Activated CD8-positive, alpha-beta T cell treated with anti-CD3 and anti-CD28 coated beads for 36 hours (primary cell): ENCODE data around the gene ATRIP. TPM values are rescaled to one million over a fixed set of nuclear protein-coding genes. Genes with fewer than 3 reads are reported as not detected.

ENCODE experiments used
- ATAC-seq: fragments of 200-7000 bp; cut with Tn5 transposase; one replicate; pipeline ENCODE4 v1.10.0; 2021; ENCODE audit warnings: mild to moderate bottlenecking, moderate library complexity
- CTCF ChIA-PET: fragments of 350-600 bp; sonication (Branson Sonifier 250); formaldehyde crosslinking; loops from one replicate; lab custom pipeline; 2021; ENCODE audit warnings: antibody characterized with exemption; lab: Charles Lee
- POLR2A ChIA-PET: fragments of 350-600 bp; sonication (Branson Sonifier 250); formaldehyde crosslinking; loops from one replicate; lab custom pipeline; 2021; ENCODE audit warnings: antibody characterized with exemption; lab: Charles Lee
- DNase-seq: peaks from one replicate; pipeline ENCODE4 v3.0.0-alpha.2; 2020
- H3K27ac Mint-ChIP-seq: one replicate; pipeline ENCODE4 v1.8.0; 2021; ENCODE audit warnings: mild to moderate bottlenecking, mixed read lengths
- H3K27me3 Mint-ChIP-seq: one replicate; pipeline ENCODE4 v1.8.0; 2021; ENCODE audit warnings: mixed read lengths
- H3K36me3 Mint-ChIP-seq: one replicate; pipeline ENCODE4 v1.8.0; 2021; ENCODE audit warnings: low read depth, mixed read lengths
- H3K4me1 Mint-ChIP-seq: one replicate; pipeline ENCODE4 v1.8.0; 2021; ENCODE audit warnings: low read depth, mixed read lengths
- H3K4me3 Mint-ChIP-seq: one replicate; pipeline ENCODE4 v1.8.0; 2021; ENCODE audit warnings: mild to moderate bottlenecking, moderate library complexity, mixed read lengths
- H3K9me3 Mint-ChIP-seq: one replicate; pipeline ENCODE4 v1.8.0; 2021; ENCODE audit warnings: mixed read lengths
- CTCF ChIP-seq: fragments of 200-600 bp; IDR thresholded peaks from one replicate; pipeline ENCODE4 v1.8.0; 2022; ENCODE audit warnings: antibody characterized with exemption, mild to moderate bottlenecking
- intact Hi-C: fragments of 100-400 bp; cut with micrococcal nuclease; formaldehyde crosslinking; loops from one replicate; pipeline ENCODE4 v1.10.0; 2022
- total RNA-seq, 2 experiments: library from RNA; stranded (reverse); gene quantifications; one replicate each; pipeline ENCODE4 v1.2.3, GENCODE V29; 2021

ATRIP gene
- total RNA-seq, 2 experiments from 2014 or later: 12.4 to 15.0 TPM

GRCh38 chr3:48435774-48436476 lies 10.6 kb upstream of the ATRIP start:
- H3K4me1 Mint-ChIP-seq: peaks cover 15% of the 10 kb centered on the region
- ATAC-seq: peak; percentile 38
- ChIA-PET CTCF (interaction anchor here (0.6 to 5.7 kb wide), 111 partner anchors 9 to 1005 kb away, joined by 3 to 312 read pairs (median 5); partner anchors contain the start of genes ATRIP, CAMP, CDC25A and NCKIPSD), POLR2A (interaction anchor here (0.7 to 2.0 kb wide), 14 partner anchors 10 to 228 kb away, joined by 3 to 7 read pairs (median 4); partner anchors contain the start of genes ATRIP and PFKFB4)
- peak; percentile 94 for DNase-seq
- no peak overlapping the region for H3K27ac Mint-ChIP-seq
- no peaks in the 10 kb centered on the region for H3K9me3 Mint-ChIP-seq
- H3K4me3 Mint-ChIP-seq: no peak overlapping the region
- no peaks in the 10 kb centered on the region for H3K27me3 Mint-ChIP-seq
- TF ChIP-seq CTCF: peak; percentile 98
- H3K36me3 Mint-ChIP-seq: peaks cover 24% of the 10 kb centered on the region
- intact Hi-C loops: loop anchor here (5.0 kb wide), 2 partner anchors 34 to 164 kb away; no protein-coding TSS in a partner anchor

GRCh38 chr3:48436477-48436787 lies 10.1 kb upstream of the ATRIP start:
- Mint-ChIP-seq H3K27me3 (no peaks in the 10 kb centered on the region), H3K36me3 (peaks cover 28% of the 10 kb centered on the region), H3K27ac (no peak overlapping the region), H3K4me3 (no peak overlapping the region), H3K9me3 (no peaks in the 10 kb centered on the region), H3K4me1 (peaks cover 15% of the 10 kb centered on the region)
- CTCF ChIA-PET: interaction anchor here (0.6 to 5.7 kb wide), 109 partner anchors 10 to 1006 kb away, joined by 3 to 312 read pairs (median 5); partner anchors contain the start of genes ATRIP, CAMP, CDC25A and NCKIPSD
- DNase-seq: no peak
- intact Hi-C loops: loop anchor here (5.0 kb wide), 2 partner anchors 34 to 164 kb away; no protein-coding TSS in a partner anchor
- TF ChIP-seq CTCF: no peak
- ATAC-seq: no peak
- POLR2A ChIA-PET: interaction anchor here (0.7 to 2.0 kb wide), 13 partner anchors 9 to 228 kb away, joined by 3 to 7 read pairs (median 4); partner anchors contain the start of genes ATRIP and PFKFB4

- ChIA-PET POLR2A (interaction anchor here (1.1 to 2.0 kb wide), 10 partner anchors 10 to 227 kb away, joined by 3 to 6 read pairs (median 4); partner anchors contain the start of gene PFKFB4), CTCF (interaction anchor here (0.7 to 5.7 kb wide), 65 partner anchors 9 to 279 kb away, joined by 3 to 312 read pairs (median 9); partner anchors contain the start of genes ATRIP, CAMP, CDC25A and NCKIPSD)
- H3K4me3 Mint-ChIP-seq: no peak overlapping the region
- no peak overlapping the region for H3K27ac Mint-ChIP-seq
- DNase-seq: no peak
- TF ChIP-seq CTCF: no peak
- no peak for ATAC-seq
- no peaks in the 10 kb centered on the region for H3K9me3 Mint-ChIP-seq
- H3K4me1 Mint-ChIP-seq: peaks cover 20% of the 10 kb centered on the region
- intact Hi-C loops: loop anchor here (1.0 to 5.0 kb wide), 3 partner anchors 35 to 205 kb away; no protein-coding TSS in a partner anchor
- H3K27me3 Mint-ChIP-seq: no peaks in the 10 kb centered on the region
- H3K36me3 Mint-ChIP-seq: peaks cover 29% of the 10 kb centered on the region
Measured at GRCh38 chr3:48436855-48437254, 9.7 kb upstream of the ATRIP start.

GRCh38 chr3:48437812-48438211 lies 8.7 kb upstream of the ATRIP start:
- H3K27ac Mint-ChIP-seq: no peak overlapping the region
- no peak overlapping the region for H3K4me3 Mint-ChIP-seq
- POLR2A ChIA-PET: no interaction called here
- DNase-seq (no peak), ATAC-seq (no peak)
- H3K9me3 Mint-ChIP-seq: no peaks in the 10 kb centered on the region
- intact Hi-C loops: loop anchor here (1.0 to 5.0 kb wide), 3 partner anchors 36 to 206 kb away; no protein-coding TSS in a partner anchor
- peaks cover 30% of the 10 kb centered on the region for H3K36me3 Mint-ChIP-seq
- TF ChIP-seq CTCF: no peak
- CTCF ChIA-PET: interaction anchor here (2.6 to 5.7 kb wide), 5 partner anchors 20 to 204 kb away, joined by 27 to 312 read pairs (median 116); partner anchors contain the start of gene PFKFB4
- peaks cover 26% of the 10 kb centered on the region for H3K4me1 Mint-ChIP-seq
- no peaks in the 10 kb centered on the region for H3K27me3 Mint-ChIP-seq
